GM19395 (cell line): ENCODE measurements around the gene MYH9.
A peak's percentile ranks its signal among the peaks of the same experiment; 100 is the strongest.

Source experiments
- ATAC-seq: cut with Tn5 transposase; IDR thresholded peaks from one replicate; pipeline ENCODE4 v1.9.1; 2021; ENCODE audit warnings: mild to moderate bottlenecking, moderate library complexity; ENCODE audit not compliant: unreplicated experiment

The MYH9 gene

DNA sequence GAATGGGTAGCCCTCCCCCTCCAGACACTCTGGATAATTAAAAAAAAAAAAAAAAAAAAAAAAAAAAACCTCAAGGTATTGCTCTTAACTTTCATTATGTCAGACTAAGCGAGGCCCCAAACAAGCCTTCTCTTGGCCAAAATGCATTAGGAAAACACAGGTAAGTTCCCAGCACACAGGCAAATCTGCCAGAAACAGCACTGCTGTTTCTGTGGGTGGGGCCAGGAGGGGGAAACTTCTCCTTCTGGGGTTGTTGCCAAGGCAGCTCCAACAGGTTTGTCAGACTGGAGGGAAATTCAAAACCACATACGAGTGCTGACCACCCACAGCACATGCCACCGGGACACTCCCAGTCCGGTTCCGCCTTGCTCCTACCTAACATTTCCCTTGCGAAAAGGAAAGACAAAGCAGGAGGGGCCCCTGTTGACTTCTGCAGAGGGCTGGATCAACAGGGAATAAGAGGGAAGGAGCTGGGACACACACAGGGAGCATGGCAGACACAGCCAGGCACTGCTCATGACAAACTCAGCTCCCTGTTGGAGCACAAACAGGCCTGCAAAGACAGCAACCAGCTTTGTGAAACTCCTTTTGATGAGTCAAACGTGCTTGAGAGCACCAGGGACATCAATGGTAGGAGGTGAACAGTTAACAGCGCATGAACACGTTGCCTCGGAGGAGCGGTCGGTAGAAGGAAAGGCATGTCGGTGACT, 55.0 kb downstream of the MYH9 start:
- no peak for ATAC-seq

DNA sequence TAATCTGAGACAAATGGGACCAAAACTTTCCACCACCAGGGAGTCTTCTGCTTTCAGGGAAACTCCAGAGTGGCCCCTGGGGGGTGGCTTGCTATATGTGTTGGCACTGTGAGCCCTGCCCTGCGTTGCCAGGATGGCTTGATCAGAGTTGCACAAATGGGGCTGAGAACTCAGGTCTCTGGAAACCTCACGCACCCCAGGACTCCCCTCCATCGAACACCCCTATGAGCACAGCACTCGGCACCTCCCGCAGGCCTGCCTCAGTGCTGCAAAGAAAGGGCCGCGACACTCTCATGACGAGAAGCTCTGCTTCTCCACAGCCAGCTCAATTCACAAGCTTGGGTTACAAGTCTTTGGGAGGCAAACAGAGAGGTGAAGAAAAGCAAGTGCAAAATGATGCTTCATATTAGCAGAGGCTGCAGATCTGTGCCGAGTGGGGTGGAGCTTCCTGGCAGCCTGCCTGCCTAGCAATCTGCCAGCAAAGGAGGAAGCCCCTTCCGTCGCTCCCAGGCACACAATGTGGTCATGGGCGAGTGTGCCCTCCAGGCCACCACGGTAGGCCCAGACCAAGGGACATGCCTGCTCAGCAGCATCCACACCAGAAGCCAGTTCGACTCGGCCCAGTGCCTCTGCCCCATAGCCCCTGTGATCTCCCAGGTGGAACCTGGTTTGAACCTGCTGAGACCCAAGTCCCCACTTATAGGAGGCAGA, 55.7 kb downstream of the MYH9 start:
- ATAC-seq, result no peak

DNA sequence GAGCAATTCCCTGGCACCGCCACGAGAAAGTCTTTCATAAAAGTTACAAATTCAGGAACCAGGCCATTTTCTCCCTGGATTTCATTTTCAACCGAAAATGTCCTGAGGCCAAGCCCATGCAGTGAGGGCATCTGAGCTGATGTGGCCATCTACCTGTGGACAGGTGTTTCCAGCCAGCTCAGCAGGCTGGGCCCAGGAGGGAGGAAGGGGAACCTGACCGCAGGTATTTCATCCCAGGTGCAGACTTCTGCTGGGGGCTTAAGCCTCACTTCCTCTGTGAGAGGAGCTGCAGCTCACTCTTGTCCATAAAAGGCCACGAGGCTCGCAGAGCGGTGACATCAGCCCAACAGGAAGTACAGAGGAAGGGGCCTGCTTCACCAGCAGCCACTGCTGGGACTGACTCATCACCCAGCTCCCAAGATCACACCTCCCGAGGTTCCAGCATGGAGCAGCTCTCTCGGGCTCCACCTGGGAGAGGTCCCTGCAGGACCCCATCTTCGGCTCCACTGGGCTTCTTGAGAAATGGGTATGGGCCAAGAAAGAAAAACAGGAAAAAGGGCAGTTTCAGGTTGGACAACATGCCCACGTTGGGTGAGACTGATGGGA, 56.4 kb downstream of the MYH9 start:
- ATAC-seq, result peak; percentile 77

DNA sequence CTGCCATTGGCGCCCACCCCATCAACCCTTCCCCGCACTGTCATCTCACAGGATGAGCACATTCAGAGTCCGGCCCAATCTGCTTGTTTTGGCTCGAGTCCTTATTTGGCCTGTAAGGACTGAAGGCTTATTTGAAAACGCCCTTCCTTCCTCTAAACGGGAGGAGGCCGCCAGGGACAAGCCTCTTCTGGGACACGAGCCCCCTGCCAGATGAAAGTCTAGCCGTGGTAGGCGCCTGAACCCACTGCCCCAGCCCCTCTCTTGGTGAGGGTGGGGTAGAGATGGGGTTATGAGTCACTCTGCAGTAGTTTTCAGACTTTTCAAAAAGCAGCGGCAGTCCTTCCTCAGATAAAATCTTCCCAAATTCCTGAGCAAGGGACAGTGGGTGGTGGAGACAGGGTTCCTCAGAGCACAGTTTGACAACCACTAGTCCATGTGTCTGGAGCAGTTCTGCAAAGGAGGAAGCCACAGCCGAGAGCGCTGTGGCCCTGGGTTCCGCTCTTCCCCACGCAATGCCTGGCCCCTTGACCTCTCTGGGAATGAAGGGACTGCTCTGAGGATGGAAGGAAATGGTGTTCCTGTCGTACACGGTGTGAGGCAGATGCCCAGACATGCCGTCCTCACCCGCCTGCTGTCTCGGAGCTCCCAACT, 57.0 kb downstream of the MYH9 start:
- ATAC-seq, result no peak

DNA sequence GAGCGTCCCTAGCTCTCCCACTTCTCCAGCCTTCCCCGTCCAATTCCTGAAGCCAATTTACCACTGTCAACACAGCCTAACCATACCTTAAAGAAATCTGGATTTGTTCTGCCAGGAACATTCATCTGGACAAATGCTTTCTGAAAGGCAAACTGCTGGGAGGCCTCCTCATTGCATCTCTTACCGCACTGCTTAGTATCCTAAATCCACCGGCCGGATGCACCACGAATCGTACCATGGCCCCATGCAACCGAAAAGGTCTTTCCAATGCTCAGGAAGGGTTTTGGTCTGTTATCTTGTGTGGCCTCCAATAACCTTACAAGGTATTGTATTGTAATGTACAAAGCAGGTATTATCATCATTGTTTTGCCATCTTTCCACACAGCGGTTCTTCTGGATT, 57.6 kb downstream of the MYH9 start:
- no peak for ATAC-seq

DNA sequence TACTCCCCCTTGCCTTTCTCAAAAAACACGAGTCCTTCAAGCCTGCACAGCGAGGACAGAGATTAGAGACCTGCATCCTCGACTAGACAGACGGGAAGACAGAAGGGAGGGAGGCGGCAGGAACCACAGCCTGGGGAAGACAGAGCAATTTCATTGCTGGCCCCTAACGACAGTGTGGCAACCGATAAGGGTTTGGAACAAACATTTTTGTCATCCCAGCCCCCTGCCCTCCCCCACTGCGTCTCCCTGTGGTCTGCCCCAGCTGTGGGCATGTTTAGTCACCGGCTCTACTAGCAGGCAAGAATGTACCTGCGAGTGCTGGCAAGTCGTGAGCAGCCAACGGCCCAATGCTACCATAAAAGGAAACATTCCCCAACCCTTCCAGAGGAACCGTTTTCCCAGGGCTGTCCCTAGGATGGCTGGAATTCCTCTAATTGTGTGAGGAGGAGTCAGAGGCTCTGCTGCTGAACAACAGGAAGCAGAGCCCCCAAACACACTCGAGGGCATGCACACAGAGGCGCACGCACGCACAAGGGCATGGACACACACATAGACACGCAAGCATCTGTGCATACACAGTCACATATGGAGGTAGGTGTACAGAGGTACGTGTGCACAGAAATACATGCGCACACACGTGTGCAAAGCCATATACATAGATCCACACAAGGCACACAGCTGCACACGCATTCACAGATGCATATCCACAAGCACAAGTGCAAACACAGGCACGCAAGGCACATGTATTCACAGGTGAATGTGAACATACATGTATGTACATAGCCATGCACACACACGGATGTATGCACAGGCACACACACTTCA, 58.3 kb downstream of the MYH9 start:
- ATAC-seq, result no peak

DNA sequence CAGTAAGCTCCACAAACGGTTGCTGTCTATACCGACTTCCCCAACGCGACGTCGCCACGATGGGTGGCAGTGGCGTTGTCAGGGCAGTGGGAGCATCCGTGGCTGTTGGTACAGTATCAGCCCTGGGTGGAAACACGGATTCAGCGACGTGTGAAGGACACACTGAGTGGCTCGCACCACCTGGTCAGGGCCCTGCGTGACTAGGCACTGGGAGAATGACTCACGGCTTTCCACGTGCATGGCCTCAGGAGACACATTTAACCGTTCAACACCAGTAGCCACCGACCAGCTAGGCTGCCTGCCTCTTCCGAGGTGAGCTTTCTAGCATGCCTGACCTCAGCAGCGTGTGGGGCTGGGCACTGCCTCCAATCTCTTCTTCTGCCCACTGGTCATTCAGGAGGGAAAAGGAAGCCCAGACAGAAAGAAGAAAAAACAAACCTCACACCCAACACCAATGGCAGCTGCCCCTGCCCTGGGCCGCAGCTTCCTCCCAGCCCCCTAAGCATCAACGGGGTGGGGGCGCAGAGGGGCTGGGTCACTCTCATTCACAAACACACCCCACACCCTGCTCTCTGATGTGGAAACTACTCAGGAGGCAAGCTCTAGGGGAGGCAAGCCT, 59.0 kb downstream of the MYH9 start:
- no peak for ATAC-seq

DNA sequence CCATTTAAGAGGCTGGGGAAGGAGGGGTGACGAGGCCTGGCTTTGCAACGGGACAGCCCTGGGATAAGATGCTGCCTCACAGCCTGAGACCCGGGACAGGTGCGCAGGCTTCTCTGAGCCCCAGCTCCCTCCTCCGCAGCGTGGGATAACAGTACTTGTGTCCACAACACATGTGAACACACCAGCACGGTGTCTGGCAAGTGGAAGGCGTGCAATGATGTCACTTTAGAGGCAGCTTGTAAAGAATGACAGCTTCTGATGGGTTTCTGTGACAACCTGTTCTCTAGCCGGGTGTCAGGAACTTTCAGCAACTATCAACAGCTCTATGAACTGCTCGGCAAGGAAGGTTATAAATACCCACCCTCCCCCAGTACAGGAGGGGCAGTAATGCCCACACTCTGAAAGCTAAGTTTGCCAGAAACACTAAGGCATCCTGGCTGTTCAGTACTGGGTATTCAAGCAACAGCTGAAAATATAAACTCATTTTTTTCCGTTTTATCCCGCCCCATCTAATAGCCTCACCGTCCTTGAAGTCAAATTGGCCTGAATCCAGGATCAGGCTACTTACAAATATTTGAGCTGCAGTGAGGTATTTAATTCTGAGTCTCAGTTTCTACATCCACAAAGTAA, 59.7 kb downstream of the MYH9 start:
- no peak for ATAC-seq

DNA sequence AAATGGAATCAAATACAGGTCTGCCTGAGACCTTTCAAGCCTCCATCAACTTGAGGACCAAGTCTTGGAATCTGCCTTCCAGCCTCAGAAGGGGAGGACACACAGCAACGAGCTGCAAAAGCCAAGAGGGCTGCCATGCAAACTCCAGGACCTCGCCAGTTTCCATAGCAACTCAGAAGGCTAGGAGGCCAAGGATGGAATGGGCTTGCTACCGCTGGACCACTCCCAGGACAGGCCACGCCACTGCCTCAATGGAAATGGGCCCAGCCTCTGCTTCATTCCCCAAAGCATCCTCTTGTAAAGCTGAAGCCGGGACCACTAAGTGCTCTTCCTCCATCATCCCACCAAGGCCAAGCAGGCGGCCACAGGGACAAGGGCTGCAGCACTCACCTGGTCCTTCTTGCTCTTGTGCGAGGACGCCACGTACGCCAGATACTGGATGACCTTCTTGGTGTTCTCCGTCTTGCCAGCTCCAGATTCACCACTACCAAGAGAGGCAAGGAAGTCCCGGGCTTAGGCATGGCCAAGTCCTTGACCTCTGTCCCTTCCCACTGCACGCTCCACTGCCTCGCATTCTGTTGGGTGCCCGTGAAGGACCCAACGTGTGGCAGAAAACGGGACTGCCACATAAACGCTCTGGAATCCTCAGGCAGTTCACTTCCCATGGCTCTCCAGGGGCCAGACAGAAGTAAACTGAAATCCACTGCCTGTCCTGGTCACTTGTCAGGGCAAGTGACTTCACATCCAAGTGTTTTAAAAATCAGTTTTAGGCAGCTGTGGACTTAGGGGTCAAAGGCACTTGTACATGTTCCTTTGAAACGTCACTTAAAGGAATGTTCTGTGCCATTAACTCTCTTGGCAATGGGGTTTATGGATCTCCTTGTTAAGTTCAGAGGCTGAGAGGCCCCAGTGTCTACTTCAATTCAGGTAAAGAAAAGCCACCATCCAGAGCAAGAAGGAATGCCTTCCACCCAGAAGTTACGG, 61.3 kb downstream of the MYH9 start:
- ATAC-seq, result no peak

DNA sequence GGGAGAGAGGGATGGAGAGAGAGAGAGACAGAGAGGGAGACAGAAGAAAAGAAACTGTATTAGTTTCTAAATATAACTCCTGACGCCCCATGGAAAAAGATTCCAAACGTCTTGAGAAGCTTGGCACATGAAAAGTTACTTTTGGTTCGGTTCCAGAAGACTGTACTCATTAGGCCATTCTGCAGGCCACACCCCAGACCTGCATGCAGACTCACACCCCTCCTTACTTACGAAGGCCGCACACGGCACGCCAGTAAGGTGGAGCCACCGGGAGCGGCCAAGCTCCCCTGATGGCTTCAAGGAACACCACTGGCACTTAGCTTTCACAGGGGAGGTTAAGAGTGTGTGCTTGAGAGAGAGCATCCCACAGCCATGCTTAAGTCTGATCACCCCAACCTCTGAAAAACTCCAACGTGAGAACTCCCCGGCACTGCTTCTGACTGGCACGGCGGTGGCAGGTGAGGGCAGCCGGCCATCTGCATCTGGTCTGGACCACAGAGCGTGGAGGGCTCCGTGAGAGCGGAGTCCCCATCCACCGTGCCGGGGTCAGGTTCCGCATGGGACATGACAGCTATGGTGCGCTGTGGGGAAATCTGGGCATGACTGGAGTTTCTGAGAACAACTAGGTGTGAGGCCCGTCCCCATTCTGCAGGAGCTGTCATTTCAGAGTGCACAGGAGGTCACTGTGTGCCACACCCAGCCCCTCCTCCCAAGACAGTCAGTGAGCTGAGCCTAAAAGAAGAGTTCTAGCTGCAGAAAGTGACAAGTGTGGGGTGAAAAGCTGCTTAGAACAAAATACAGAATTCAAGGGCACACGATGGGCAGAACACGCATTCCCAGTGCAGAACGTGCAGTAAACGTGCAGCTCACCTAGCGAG, 62.4 kb downstream of the MYH9 start:
- ATAC-seq, result no peak

DNA sequence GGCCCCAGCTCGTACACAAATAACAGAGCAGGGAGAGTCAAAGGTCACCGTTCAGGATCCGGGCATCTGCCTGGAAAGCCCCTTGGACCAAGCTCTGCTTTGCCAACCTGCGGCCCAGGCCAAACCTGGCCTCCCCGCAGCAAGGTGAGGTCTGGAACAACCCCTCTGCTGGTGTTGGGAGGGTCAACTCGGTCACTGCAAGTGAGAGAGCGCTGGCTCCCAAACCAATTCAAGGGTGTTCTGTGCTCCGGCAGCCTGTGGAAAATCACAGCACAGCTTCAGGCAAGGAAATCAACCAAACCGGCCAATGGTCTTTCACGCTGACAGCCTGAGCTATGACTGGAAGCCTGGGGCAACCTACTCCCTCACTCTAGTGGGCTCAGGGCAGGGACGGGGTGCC, 63.4 kb downstream of the MYH9 start:
- no peak for ATAC-seq

DNA sequence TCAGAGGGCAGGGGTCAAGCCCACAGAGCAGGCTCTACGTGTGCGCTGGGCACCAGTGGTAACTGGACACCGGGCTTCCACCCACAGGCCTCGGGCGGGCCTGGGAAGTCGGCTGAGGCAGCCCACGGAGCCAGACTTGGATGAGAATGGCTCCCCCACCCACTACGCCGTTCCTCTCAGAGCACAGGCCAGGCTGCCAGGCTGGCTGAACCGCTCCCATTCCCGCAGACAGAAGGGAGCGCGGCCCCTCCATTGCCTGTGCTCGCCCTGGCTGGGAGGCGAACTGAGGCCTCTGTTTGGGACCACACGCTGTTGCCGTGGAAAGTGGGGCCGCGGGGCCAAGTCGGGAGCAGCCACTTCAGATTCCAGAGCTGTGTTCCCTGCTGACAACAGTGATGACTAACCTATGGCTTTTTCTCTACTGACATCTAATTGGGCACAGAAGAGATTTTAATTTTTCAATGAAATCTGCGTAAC, 63.9 kb downstream of the MYH9 start:
- ATAC-seq, result no peak

DNA sequence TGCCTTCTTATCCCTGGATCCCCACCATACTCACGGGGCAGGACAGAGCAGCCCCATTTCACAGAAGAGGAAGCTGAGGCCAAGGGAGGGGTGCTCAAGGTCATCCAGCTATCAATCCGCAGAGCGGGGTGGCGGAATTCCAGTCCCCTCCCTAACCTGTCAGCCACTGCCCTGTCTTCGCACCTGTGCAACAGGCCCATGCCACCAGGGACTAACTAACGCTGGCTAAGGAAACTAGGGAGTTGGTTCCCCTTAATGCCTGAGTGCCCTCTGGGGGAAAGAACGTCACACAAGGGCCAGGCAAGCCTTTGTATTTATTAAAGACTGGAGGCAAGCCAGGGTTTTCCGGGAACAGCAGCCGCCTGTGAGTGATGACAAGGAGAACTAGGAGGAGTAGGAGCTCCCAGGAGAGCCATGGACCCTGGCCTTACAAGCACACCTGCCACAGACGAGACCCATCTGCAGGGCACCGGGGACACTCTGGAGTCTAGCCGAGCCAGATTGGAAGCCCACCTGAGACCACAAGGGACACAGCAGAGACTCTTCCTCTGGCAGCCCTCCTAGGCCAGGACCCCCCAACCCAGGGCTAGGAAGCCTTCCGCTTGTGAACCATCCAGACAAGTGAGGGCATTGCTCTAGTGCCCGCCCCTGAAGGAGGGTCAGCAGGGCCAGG, 64.4 kb downstream of the MYH9 start:
- ATAC-seq, result no peak

DNA sequence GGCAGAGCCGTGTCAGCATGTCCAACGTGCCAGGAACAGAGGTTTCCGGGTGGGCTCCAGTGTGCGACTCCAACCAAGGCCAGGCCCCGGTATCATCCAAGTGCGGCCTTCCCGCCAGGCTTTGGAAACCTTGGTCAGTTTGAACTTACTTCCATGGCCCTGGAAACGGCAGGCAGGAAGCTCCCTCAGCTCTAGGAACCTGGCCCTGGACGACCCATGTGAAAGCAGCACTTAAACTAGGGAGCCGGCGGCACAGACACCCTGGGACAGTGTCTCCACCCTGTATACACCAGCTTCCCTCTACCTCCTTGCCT, 65.2 kb downstream of the MYH9 start:
- no peak for ATAC-seq

DNA sequence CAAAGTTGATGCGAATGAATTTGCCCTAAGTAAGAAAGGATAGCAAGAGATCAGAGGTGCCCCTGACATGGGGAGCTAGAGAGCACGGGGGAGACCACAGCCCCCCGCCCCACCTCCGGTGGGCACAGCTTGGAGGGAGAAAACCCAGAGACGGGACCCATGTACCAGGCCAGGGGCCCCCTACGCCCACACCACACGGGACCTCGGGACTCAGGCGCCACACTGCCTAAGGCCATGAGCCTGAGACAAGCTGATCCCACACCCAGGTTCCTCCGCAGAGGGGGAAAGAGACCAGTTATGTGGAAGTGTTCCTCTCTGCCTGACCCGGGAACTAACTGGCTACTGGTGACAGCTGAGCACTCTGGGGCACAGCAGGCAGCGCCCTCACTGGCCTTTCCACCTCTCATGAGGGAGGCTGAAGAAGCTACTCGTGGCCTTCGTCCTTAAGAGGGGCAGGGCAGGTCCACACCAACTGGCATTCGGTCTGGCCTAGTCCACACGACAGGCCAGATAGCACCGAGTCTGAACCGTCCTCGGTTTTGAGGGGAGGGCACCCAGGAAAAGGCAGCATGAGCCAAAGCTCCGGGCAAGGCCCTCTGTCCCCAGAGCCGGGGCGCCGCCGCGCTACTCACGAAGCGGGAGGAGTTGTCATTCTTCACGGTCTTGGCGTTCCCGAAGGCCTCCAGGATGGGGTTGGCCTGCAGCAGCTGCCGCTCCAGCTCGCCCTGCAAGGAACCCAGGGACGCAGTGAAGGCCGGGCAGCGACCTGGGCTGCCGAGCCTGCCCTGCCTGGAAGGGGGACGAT, 65.8 kb downstream of the MYH9 start:
- ATAC-seq, result no peak

DNA sequence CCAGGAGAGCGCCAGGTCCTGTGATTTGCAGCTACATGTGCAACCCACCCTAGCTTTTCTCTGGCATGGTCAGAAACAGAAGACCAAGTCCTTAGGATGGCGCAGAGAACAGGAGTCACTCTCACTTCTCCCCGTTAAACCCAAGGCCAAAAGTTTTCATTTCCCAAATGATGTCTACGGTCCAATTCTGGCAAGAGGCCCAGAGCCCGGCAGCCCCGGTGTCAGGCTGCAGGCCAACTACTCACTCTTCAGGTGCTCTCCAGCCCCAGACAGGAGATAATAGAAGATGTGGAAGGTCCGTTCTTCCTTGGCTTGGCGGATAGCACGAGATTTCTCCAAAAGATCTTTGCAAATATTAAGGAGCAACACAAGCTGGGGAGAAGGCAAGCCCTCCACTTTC, 67.2 kb downstream of the MYH9 start:
- no peak for ATAC-seq
